Endothelial cell of umbilical vein (primary cell): ENCODE measurements around the gene TFAP2B. TPM values are rescaled to one million over a fixed set of nuclear protein-coding genes. Genes with fewer than 3 reads are reported as not detected.

Experiments used
- BruUV-seq: library from RNA; stranded (reverse); fragments of 400-500 nt; replicated peaks from 2 replicates; lab custom pipeline; 2021; lab: Mats Ljungman, UMichigan
- CTCF ChIA-PET: fragments of 300-600, 350-600 bp; sonication (Branson Sonifier 250); formaldehyde crosslinking; loops from one replicate; lab custom pipeline; 2021; ENCODE audit warnings: antibody characterized with exemption, inconsistent platforms; lab: Charles Lee
- POLR2A ChIA-PET: fragments of 300-600, 350-600 bp; sonication (Branson Sonifier 250); formaldehyde crosslinking; loops from one replicate; lab custom pipeline; 2021; ENCODE audit warnings: antibody characterized with exemption, inconsistent platforms; lab: Charles Lee
- DNase-seq: peaks from one replicate; pipeline ENCODE4 v3.0.0-alpha.2; 2011; ENCODE audit warnings: low read depth, low spot score
- FAIRE-seq: peaks from 2 replicates; lab custom pipeline; 2011; peaks lifted over from hg19 to GRCh38; lab: Jason Lieb, UNC
- H2AFZ ChIP-seq: 2 replicates; pipeline ENCODE4 v1.6.0; 2012; ENCODE audit warnings: low read depth, low read length, control low read depth, inconsistent platforms
- H3K27ac ChIP-seq: 2 replicates; pipeline ENCODE4 v1.5.1; 2011; ENCODE audit warnings: low read depth, mild to moderate bottlenecking, control low read depth, low read length, moderate library complexity; ENCODE audit not compliant: insufficient read depth
- H3K27me3 ChIP-seq, 2 experiments: 2 replicates each; pipeline versions ENCODE4 v1.6.0 to v1.6.1; 2011; ENCODE audit warnings: low read length in 2 of 2, mixed read lengths in 1 of 2; ENCODE audit not compliant: control insufficient read depth in 2 of 2, insufficient read depth in 2 of 2
- H3K36me3 ChIP-seq, 2 experiments: 2 replicates in 1 of 2; 3 replicates in 1 of 2; pipeline ENCODE4 v1.5.1; 2011; ENCODE audit warnings: low read length in 2 of 2, mild to moderate bottlenecking in 1 of 2, moderate library complexity in 1 of 2; ENCODE audit not compliant: control insufficient read depth in 2 of 2, insufficient read depth in 2 of 2; ENCODE audit errors: extremely low read depth in 1 of 2
- H3K4me1 ChIP-seq: 3 replicates; pipeline ENCODE4 v1.5.1; 2011; ENCODE audit warnings: mild to moderate bottlenecking, low read length; ENCODE audit not compliant: control insufficient read depth, insufficient read depth; ENCODE audit errors: extremely low read depth
- H3K4me2 ChIP-seq: 2 replicates; pipeline ENCODE4 v1.6.1; 2011; ENCODE audit warnings: low read length, control low read depth, mixed read lengths; ENCODE audit not compliant: insufficient read depth
- H3K4me3 ChIP-seq, 3 experiments: fragments of 200-600 bp in 1 of 3; sonication (generic), shearing (Covaris generic) in 1 of 3; replicated peaks in 1 of 3; 2 replicates each; pipeline ENCODE4 v1.5.1; 2011 to 2016; ENCODE audit warnings: control low read depth in 3 of 3, low read length in 3 of 3, mild to moderate bottlenecking in 2 of 3, inconsistent platforms in 1 of 3, low read depth in 1 of 3, moderate library complexity in 1 of 3; ENCODE audit not compliant: insufficient read depth in 1 of 3
- H3K79me2 ChIP-seq: 2 replicates; pipeline ENCODE4 v1.6.0; 2012; ENCODE audit warnings: low read length, inconsistent platforms; ENCODE audit not compliant: control insufficient read depth, insufficient read depth
- H3K9ac ChIP-seq: replicated peaks from 2 replicates; pipeline ENCODE3; 2011; ENCODE audit warnings: low read length, control low read depth; ENCODE audit not compliant: insufficient read depth; ENCODE audit errors: extremely low read depth
- H3K9me1 ChIP-seq: replicated peaks from 3 replicates; pipeline ENCODE4 v1.6.0; 2011; ENCODE audit warnings: mild to moderate bottlenecking, low read length; ENCODE audit not compliant: control insufficient read depth, insufficient read depth; ENCODE audit errors: extremely low read depth
- H3K9me3 ChIP-seq: replicated peaks from 2 replicates; pipeline ENCODE4 v1.5.1; 2012; ENCODE audit warnings: low read length, inconsistent platforms; ENCODE audit not compliant: control insufficient read depth, insufficient read depth
- H4K20me1 ChIP-seq: replicated peaks from 2 replicates; pipeline ENCODE3; 2011; ENCODE audit warnings: mild to moderate bottlenecking, low read length; ENCODE audit not compliant: control insufficient read depth, insufficient read depth; ENCODE audit errors: extremely low read depth
- CTCF ChIP-seq, 2 donors: IDR thresholded peaks; 1 replicate in 1 of 2; 2 replicates in 1 of 2; pipeline ENCODE4 v1.5.1; 2011; ENCODE audit warnings: low read length in 2 of 2, mild to moderate bottlenecking in 2 of 2, moderate library complexity in 2 of 2, control low read depth in 1 of 2, inconsistent platforms in 1 of 2, low read depth in 1 of 2; ENCODE audit not compliant: insufficient read depth in 1 of 2; ENCODE audit errors: extremely low read depth in 1 of 2
- EZH2 ChIP-seq: IDR thresholded peaks from 2 replicates; pipeline ENCODE4 v1.6.1; 2012; ENCODE audit warnings: borderline replicate concordance, low read depth, mild to moderate bottlenecking, moderate library complexity, low read length, inconsistent platforms; ENCODE audit not compliant: severe bottlenecking
- GATA2 ChIP-seq: IDR thresholded peaks from 2 replicates; pipeline ENCODE4 v1.7.0; 2011; ENCODE audit warnings: low read depth, mild to moderate bottlenecking, moderate library complexity, mixed read lengths, low read length; ENCODE audit not compliant: insufficient read length, insufficient read depth
- JUN ChIP-seq: IDR thresholded peaks from 2 replicates; pipeline ENCODE4 v1.6.1; 2011; ENCODE audit warnings: borderline replicate concordance, low read depth; ENCODE audit not compliant: insufficient read length, insufficient read depth
- MAX ChIP-seq: IDR thresholded peaks from 2 replicates; pipeline ENCODE4 v1.6.1; 2011; ENCODE audit not compliant: insufficient read depth, insufficient read length
- MYC ChIP-seq: IDR thresholded peaks from one replicate; pipeline ENCODE4 v1.6.1; 2011; ENCODE audit warnings: mild to moderate bottlenecking, low read depth, low read length
- POLR2AphosphoS5 ChIP-seq: IDR thresholded peaks from 2 replicates; pipeline ENCODE4 v1.6.1; 2012; ENCODE audit warnings: low read depth, mild to moderate bottlenecking, control low read depth, low read length, moderate library complexity; ENCODE audit not compliant: insufficient read depth
- dilution Hi-C: fragments of 300-500 bp; cut with MboI; formaldehyde crosslinking; loops from one replicate; pipeline ENCODE4 v1.15.0; 2019; ENCODE audit warnings: low sequenced_read_pairs; ENCODE audit not compliant: extremely low pct_ligation_motif_present
- intact Hi-C: fragments of 100-400 bp; cut with micrococcal nuclease; formaldehyde crosslinking; loops from one replicate; pipeline ENCODE4 v1.10.0; 2022
- polyA plus RNA-seq, 4 experiments: library from polyadenylated mRNA; depleted of rRNA in 3 of 4; stranded (reverse) in 3 of 4; unstranded in 1 of 4; fragments of >200 nt; gene quantifications; 2 replicates each; pipeline versions ENCODE4 v1.2.1 to v1.2.3, GENCODE V29; 2011 to 2012; ENCODE audit warnings: missing spikeins in 1 of 4
- total RNA-seq: library from RNA; stranded (reverse); gene quantifications from 2 replicates; pipeline ENCODE4 v1.2.3, GENCODE V29; 2021

TFAP2B gene
- total and polyA plus RNA-seq, 2 donors (not counting 3 experiments of a cell fraction or from before 2014, with no cell fraction given), result not detected

GRCh38 chr6:50829049-50829448, 10.4 kb downstream of the TFAP2B start:
- no peak for FAIRE-seq
- Histone ChIP-seq H3K9me1 (no peaks in the 10 kb centered on the region), H3K79me2 (no peaks in the 10 kb centered on the region), H3K9ac (no peak overlapping the region), H3K27me3 (peaks cover 20 to 36% of the 10 kb centered on the region in 2 experiments), H4K20me1 (no peaks in the 10 kb centered on the region), H3K27ac (no peak overlapping the region), H2AFZ (no peak overlapping the region), H3K4me3 (no peak overlapping the region), H3K9me3 (no peaks in the 10 kb centered on the region), H3K4me1 (no peaks in the 10 kb centered on the region), H3K36me3 (no peaks in the 10 kb centered on the region), H3K4me2 (no peak overlapping the region)
- TF ChIP-seq GATA2 (no peak), CTCF (IDR thresholded peaks at IDR 0.05; ENCODE audit: extremely low read depth in 1 of 2, insufficient read depth in 1 of 2, low read depth in 1 of 2, low read length in 2 of 2) (no peak), EZH2 (no peak), POLR2AphosphoS5 (no peak), JUN (no peak), MAX (no peak), MYC (no peak)
- CTCF ChIA-PET, result interaction anchor here (0.7 kb wide), 1 partner anchor 1221 kb away, joined by 3 read pairs; no protein-coding TSS in a partner anchor
- intact Hi-C loops, result no loop called here
- POLR2A ChIA-PET, result no interaction called here
- DNase-seq, result no peak
- no TSS peak for BruUV-seq
- dilution Hi-C loops, result no loop called here
